Astrocyte (in vitro differentiated cells and primary cell): Measurements from ENCODE around the gene FEZF2. TPM values are rescaled to one million over a fixed set of nuclear protein-coding genes. Genes with fewer than 3 reads are reported as not detected.

ENCODE experiments used
- DNase-seq: peaks from one replicate; pipeline ENCODE4 v3.0.0-alpha.2; 2010; ENCODE audit warnings: low read depth
- FAIRE-seq: peaks from 2 replicates; lab custom pipeline; 2011; peaks lifted over from hg19 to GRCh38; lab: Jason Lieb, UNC
- H2AFZ ChIP-seq: 2 replicates; pipeline ENCODE4 v1.6.0; 2012; ENCODE audit warnings: low read depth, low read length, inconsistent platforms
- H3K27ac ChIP-seq: 2 replicates; pipeline ENCODE4 v1.5.1; 2011; ENCODE audit warnings: low read depth, low read length, inconsistent platforms
- H3K27me3 ChIP-seq: 2 replicates; pipeline ENCODE4 v1.6.0; 2011; ENCODE audit warnings: low read length, inconsistent platforms; ENCODE audit not compliant: insufficient read depth
- H3K36me3 ChIP-seq: 2 replicates; pipeline ENCODE4 v1.5.1; 2011; ENCODE audit warnings: low read length, inconsistent platforms; ENCODE audit not compliant: insufficient read depth
- H3K4me1 ChIP-seq: 2 replicates; pipeline ENCODE4 v1.5.1; 2011; ENCODE audit warnings: low read length, inconsistent platforms; ENCODE audit not compliant: insufficient read depth
- H3K4me2 ChIP-seq: 2 replicates; pipeline ENCODE4 v1.6.0; 2012; ENCODE audit warnings: low read length, inconsistent platforms
- H3K4me3 ChIP-seq: 2 replicates; pipeline ENCODE4 v1.5.1; 2011; ENCODE audit warnings: low read depth, mild to moderate bottlenecking, low read length, inconsistent platforms; ENCODE audit not compliant: insufficient read depth
- H3K79me2 ChIP-seq: 2 replicates; pipeline ENCODE4 v1.6.0; 2012; ENCODE audit warnings: mild to moderate bottlenecking, low read length, inconsistent platforms; ENCODE audit not compliant: insufficient read depth
- H3K9ac ChIP-seq: 2 replicates; pipeline ENCODE4 v1.6.0; 2012; ENCODE audit warnings: mild to moderate bottlenecking, low read length, inconsistent platforms
- H3K9me3 ChIP-seq: 2 replicates; pipeline ENCODE4 v1.5.1; 2012; ENCODE audit warnings: low read depth, mild to moderate bottlenecking, low read length, inconsistent platforms; ENCODE audit not compliant: insufficient read depth
- H4K20me1 ChIP-seq: 2 replicates; pipeline ENCODE4 v1.6.0; 2012; ENCODE audit warnings: low read length, inconsistent platforms; ENCODE audit not compliant: insufficient read depth
- H3K27ac Mint-ChIP-seq: one replicate; pipeline ENCODE4 v1.8.0; 2021; ENCODE audit warnings: mild to moderate bottlenecking, mixed read lengths; ENCODE audit not compliant: unreplicated experiment
- H3K27me3 Mint-ChIP-seq: one replicate; pipeline ENCODE4 v1.8.0; 2021; ENCODE audit warnings: low read depth, mixed read lengths; ENCODE audit not compliant: unreplicated experiment
- H3K36me3 Mint-ChIP-seq: one replicate; pipeline ENCODE4 v1.8.0; 2021; ENCODE audit warnings: low read depth, mixed read lengths; ENCODE audit not compliant: unreplicated experiment
- H3K4me1 Mint-ChIP-seq: one replicate; pipeline ENCODE4 v1.8.0; 2021; ENCODE audit warnings: low read depth, mixed read lengths; ENCODE audit not compliant: unreplicated experiment
- H3K4me3 Mint-ChIP-seq: one replicate; pipeline ENCODE4 v1.8.0; 2021; ENCODE audit warnings: mild to moderate bottlenecking, moderate library complexity, mixed read lengths; ENCODE audit not compliant: unreplicated experiment
- H3K9me3 Mint-ChIP-seq: one replicate; pipeline ENCODE4 v1.8.0; 2021; ENCODE audit warnings: mild to moderate bottlenecking, mixed read lengths; ENCODE audit not compliant: unreplicated experiment
- EZH2 ChIP-seq: IDR thresholded peaks from 2 replicates; pipeline ENCODE4 v1.6.1; 2012; ENCODE audit warnings: mild to moderate bottlenecking, low read length, inconsistent platforms; ENCODE audit not compliant: insufficient read depth
- total RNA-seq: library from RNA; stranded (reverse); gene quantifications from 2 replicates; pipeline ENCODE4 v1.2.1, GENCODE V29; 2021
- TF ChIP-seq, protein P1 (sequence below): IDR thresholded peaks from 2 replicates; pipeline ENCODE4 v1.5.1; 2011; ENCODE audit warnings: low read depth, mild to moderate bottlenecking, inconsistent platforms, low read length, moderate library complexity; ENCODE audit not compliant: insufficient read depth

FEZF2 gene
- total RNA-seq, 1 donor from 2014 or later, result not detected

DNA sequence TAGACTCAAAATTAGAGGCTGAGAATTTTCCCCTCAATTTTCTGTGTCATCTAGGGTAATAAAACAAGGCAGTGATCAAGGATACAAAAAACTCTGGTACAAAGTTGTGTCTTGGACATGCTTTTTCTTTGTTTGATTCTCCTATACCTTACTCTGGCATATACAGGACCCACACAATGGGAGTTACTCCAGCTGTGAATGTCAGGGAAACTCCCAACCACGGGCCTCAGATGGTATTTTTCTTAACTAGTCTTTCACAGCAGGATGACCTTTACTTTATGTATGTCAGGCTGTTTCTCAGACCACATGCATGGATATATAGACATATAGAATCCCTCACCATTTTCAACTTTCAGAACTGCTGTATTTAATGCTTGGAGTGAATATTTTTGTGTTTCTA is 41.3 kb downstream of the FEZF2 start:
- Histone ChIP-seq H2AFZ (no peak overlapping the region), H3K9me3 (no peaks in the 10 kb centered on the region), H3K4me3 (no peak overlapping the region), H3K4me1 (no peaks in the 10 kb centered on the region), H3K27ac (no peak overlapping the region), H3K27me3 (no peaks in the 10 kb centered on the region), H3K36me3 (no peaks in the 10 kb centered on the region), H4K20me1 (no peaks in the 10 kb centered on the region), H3K79me2 (no peaks in the 10 kb centered on the region), H3K4me2 (no peak overlapping the region), H3K9ac (no peak overlapping the region)
- Mint-ChIP-seq H3K4me1 (no peaks in the 10 kb centered on the region), H3K27me3 (no peaks in the 10 kb centered on the region), H3K27ac (no peak overlapping the region), H3K4me3 (no peak overlapping the region), H3K9me3 (no peaks in the 10 kb centered on the region), H3K36me3 (no peaks in the 10 kb centered on the region)
- no peak for TF ChIP-seq EZH2
- TF ChIP-seq, protein P1, sequence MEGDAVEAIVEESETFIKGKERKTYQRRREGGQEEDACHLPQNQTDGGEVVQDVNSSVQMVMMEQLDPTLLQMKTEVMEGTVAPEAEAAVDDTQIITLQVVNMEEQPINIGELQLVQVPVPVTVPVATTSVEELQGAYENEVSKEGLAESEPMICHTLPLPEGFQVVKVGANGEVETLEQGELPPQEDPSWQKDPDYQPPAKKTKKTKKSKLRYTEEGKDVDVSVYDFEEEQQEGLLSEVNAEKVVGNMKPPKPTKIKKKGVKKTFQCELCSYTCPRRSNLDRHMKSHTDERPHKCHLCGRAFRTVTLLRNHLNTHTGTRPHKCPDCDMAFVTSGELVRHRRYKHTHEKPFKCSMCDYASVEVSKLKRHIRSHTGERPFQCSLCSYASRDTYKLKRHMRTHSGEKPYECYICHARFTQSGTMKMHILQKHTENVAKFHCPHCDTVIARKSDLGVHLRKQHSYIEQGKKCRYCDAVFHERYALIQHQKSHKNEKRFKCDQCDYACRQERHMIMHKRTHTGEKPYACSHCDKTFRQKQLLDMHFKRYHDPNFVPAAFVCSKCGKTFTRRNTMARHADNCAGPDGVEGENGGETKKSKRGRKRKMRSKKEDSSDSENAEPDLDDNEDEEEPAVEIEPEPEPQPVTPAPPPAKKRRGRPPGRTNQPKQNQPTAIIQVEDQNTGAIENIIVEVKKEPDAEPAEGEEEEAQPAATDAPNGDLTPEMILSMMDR, result no peak
- FAIRE-seq (no peak), DNase-seq (no peak)

GRCh38 chr3:62329971-62330370 is 43.4 kb downstream of the FEZF2 start:
- TF ChIP-seq EZH2, result no peak
- TF ChIP-seq, protein P1, result no peak
- DNase-seq (no peak), FAIRE-seq (no peak)
- H3K4me3 ChIP-seq, result no peak overlapping the region
- Mint-ChIP-seq H3K27me3 (no peaks in the 10 kb centered on the region), H3K4me1 (no peaks in the 10 kb centered on the region), H3K36me3 (no peaks in the 10 kb centered on the region), H3K4me3 (no peak overlapping the region), H3K9me3 (no peaks in the 10 kb centered on the region), H3K27ac (no peak overlapping the region)
- H3K27ac ChIP-seq, result no peak overlapping the region
- H3K4me2 ChIP-seq, result no peak overlapping the region
- no peaks in the 10 kb centered on the region for H3K79me2 ChIP-seq
- no peaks in the 10 kb centered on the region for H3K4me1 ChIP-seq
- no peaks in the 10 kb centered on the region for H3K9me3 ChIP-seq
- H4K20me1 ChIP-seq, result no peaks in the 10 kb centered on the region
- no peaks in the 10 kb centered on the region for H3K27me3 ChIP-seq
- no peaks in the 10 kb centered on the region for H3K36me3 ChIP-seq
- no peak overlapping the region for H3K9ac ChIP-seq
- no peak overlapping the region for H2AFZ ChIP-seq

- H3K36me3 Mint-ChIP-seq, result peaks cover 2% of the 10 kb centered on the region
- Histone ChIP-seq H3K27ac (no peak overlapping the region), H3K27me3 (no peaks in the 10 kb centered on the region), H4K20me1 (no peaks in the 10 kb centered on the region), H3K4me1 (no peaks in the 10 kb centered on the region), H3K36me3 (no peaks in the 10 kb centered on the region), H3K4me3 (no peak overlapping the region), H2AFZ (no peak overlapping the region), H3K9me3 (no peaks in the 10 kb centered on the region), H3K4me2 (no peak overlapping the region), H3K9ac (no peak overlapping the region), H3K79me2 (no peaks in the 10 kb centered on the region)
- no peak overlapping the region for H3K27ac Mint-ChIP-seq
- no peak for FAIRE-seq
- no peaks in the 10 kb centered on the region for H3K4me1 Mint-ChIP-seq
- H3K27me3 Mint-ChIP-seq, result no peaks in the 10 kb centered on the region
- DNase-seq, result no peak
- no peaks in the 10 kb centered on the region for H3K9me3 Mint-ChIP-seq
- H3K4me3 Mint-ChIP-seq, result no peak overlapping the region
- TF ChIP-seq, protein P1, result no peak
- no peak for TF ChIP-seq EZH2
These were observed 47.5 kb downstream of the FEZF2 start for GRCh38 chr3:62325896-62326295.
